Measurements from ENCODE around the gene CCDC51. TPM values are rescaled to one million over a fixed set of nuclear protein-coding genes. Genes with fewer than 3 reads are reported as not detected.
A peak's percentile ranks its signal among the peaks of the same experiment; 100 is the strongest.

CCDC51 gene
- total and polyA plus RNA-seq, 2 of the 13 experiments (the other 11 are each of a cell fraction or from before 2014, with no cell fraction given): 18.1 to 29.4 TPM

DNA sequence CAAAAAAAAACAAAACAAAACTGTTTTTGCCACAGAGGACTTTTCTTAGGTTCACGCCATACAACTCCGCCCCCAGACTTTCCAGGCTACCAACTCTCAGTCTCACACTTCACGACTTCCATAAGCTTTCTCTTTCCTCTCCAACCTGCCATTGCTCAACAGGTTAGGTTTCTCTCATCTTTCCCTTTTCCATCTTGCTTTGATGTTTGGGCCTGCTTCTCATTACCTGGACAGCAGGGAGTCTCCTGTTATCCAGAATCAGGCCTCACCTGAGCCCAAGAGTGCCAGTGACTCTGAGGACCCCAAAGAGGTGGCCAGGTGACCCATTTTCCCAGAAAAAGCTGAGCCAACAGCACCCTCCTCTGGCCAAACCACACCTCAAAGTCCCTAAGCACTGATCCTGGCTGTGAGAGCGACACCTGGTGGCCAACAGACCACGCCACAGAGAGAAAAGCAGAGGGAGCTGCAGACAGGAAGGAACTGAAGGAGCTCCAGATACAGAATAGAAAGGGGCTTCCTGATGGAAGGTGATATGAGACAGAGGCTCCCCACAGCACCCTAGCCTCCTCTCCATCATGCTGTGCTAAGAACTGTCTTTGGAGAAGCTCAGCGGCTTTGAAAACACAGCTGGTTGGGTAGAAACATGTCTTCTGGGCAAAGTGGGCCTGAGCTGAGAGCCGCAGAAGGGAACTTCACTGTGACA lies 4.0 kb downstream of the CCDC51 start (continued):
- TF ChIP-seq LRRFIP1 (CRISPR knock-in tag; conservative IDR thresholded peaks at IDR 0.05): no peak
- no peak for TF ChIP-seq RBFOX2 (IDR thresholded peaks at IDR 0.05; ENCODE audit: low read depth, low read length)
- no peak for TF ChIP-seq NCOA5 (CRISPR knock-in tag; IDR thresholded peaks at IDR 0.05)
- TF ChIP-seq, protein P1, sequence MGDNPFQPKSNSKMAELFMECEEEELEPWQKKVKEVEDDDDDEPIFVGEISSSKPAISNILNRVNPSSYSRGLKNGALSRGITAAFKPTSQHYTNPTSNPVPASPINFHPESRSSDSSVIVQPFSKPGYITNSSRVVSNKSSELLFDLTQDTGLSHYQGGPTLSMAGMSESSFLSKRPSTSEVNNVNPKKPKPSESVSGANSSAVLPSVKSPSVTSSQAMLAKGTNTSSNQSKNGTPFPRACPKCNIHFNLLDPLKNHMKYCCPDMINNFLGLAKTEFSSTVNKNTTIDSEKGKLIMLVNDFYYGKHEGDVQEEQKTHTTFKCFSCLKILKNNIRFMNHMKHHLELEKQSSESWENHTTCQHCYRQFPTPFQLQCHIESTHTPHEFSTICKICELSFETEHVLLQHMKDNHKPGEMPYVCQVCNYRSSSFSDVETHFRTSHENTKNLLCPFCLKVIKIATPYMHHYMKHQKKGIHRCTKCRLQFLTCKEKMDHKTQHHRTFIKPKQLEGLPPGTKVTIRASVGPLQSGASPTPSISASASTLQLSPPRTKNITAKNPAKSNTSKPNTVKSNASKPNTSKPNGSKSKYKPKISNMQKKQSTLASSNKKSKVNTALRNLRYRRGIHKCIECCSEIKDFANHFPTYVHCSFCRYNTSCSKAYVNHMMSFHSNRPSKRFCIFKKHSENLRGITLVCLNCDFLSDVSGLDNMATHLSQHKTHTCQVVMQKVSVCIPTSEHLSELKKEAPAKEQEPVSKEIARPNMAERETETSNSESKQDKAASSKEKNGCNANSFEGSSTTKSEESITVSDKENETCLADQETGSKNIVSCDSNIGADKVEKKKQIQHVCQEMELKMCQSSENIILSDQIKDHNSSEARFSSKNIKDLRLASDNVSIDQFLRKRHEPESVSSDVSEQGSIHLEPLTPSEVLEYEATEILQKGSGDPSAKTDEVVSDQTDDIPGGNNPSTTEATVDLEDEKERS (CRISPR knock-in tag; IDR thresholded peaks at IDR 0.05): 0 out of 2 replicates have a peak, but pooled peaks have one; percentile 39
- no peak for TF ChIP-seq ZNF780A (CRISPR knock-in tag; IDR thresholded peaks at IDR 0.05)
- TF ChIP-seq, protein P2, sequence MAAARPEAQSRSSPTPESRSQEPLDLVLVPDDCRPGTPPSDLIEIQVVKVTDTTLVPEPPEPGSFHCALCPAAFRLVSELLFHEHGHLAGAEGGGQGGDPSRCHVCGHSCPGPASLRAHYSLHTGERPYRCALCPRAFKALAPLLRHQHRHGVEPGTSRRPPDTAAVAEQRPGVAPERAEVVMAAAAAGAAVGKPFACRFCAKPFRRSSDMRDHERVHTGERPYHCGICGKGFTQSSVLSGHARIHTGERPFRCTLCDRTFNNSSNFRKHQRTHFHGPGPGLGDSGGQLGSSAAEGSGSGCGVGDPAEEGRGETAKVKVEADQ (CRISPR knock-in tag; IDR thresholded peaks at IDR 0.05; ENCODE audit: borderline replicate concordance): no peak
- TF ChIP-seq ZNF546 (CRISPR knock-in tag; conservative IDR thresholded peaks at IDR 0.05): no peak
- TF ChIP-seq MEIS1 (CRISPR knock-in tag; IDR thresholded peaks at IDR 0.05; ENCODE audit: borderline replicate concordance): no peak
- TF ChIP-seq NKX3-1 (CRISPR knock-in tag; IDR thresholded peaks at IDR 0.05): no peak
- TF ChIP-seq ZNF343 (CRISPR knock-in tag; IDR thresholded peaks at IDR 0.05): 0 out of 2 replicates have a peak, but pooled peaks have one; percentile 45
- TF ChIP-seq PAF1 (CRISPR knock-in tag; IDR thresholded peaks at IDR 0.05): no peak
- no peak for TF ChIP-seq RERE (CRISPR knock-in tag; IDR thresholded peaks at IDR 0.05; ENCODE audit: low read depth)
- TF ChIP-seq BORCS8-MEF2B (CRISPR knock-in tag; IDR thresholded peaks at IDR 0.05): no peak
- TF ChIP-seq HMGA1 (CRISPR knock-in tag; conservative IDR thresholded peaks at IDR 0.05): no peak
- no peak for TF ChIP-seq ZSCAN12 (CRISPR knock-in tag; IDR thresholded peaks at IDR 0.05)
- no peak for TF ChIP-seq ZNF577 (CRISPR knock-in tag; IDR thresholded peaks at IDR 0.05; ENCODE audit: borderline replicate concordance, low read depth)
- no peak for TF ChIP-seq CHD4 (IDR thresholded peaks at IDR 0.05; ENCODE audit: borderline replicate concordance, low read length)

Measured in HepG2 (cell line).